Stimulated activated CD8-positive, alpha-beta memory T cell treated with anti-CD3 and anti-CD28 coated beads, Interleukin-4, amount 100 ng/mL, for 24 hours (primary cell): ENCODE data around the gene GRB10.
"Not testable (repeated sequence)": the region's sequence is repeated elsewhere in the genome, so short reads cannot be mapped to it uniquely, and the experiment has no call there.

ENCODE experiments used
- DNase-seq: peaks from one replicate; pipeline ENCODE4 v3.0.0-alpha.2; 2020; ENCODE audit warnings: low read depth

Gene GRB10

GRCh38 chr7:50580057-50580456, 202.6 kb downstream of the GRB10 start:
- no peak for DNase-seq

- DNase-seq = not testable (repeated sequence)
Observed at GRCh38 chr7:50578105-50578504, 204.6 kb downstream of the GRB10 start.

- no peak for DNase-seq
Observed at GRCh38 chr7:50577569-50577968, 205.1 kb downstream of the GRB10 start.

GRCh38 chr7:50576388-50576787, 206.3 kb downstream of the GRB10 start:
- DNase-seq = not testable (repeated sequence)

GRCh38 chr7:50567715-50568261, 214.9 kb downstream of the GRB10 start:
- no peak for DNase-seq

- no peak for DNase-seq
Observed at GRCh38 chr7:50565977-50566376, 216.7 kb downstream of the GRB10 start.

- DNase-seq = no peak
Observed at GRCh38 chr7:50565559-50565916, 217.2 kb downstream of the GRB10 start.

GRCh38 chr7:50564640-50565558, 217.8 kb downstream of the GRB10 start, which contains the start of gene DDC:
DDC (minus strand) TSS chr7:50565405; CDS start chr7:50544085, 21,320 bp downstream.
- no peak for DNase-seq

GRCh38 chr7:50564171-50564570, 218.5 kb downstream of the GRB10 start:
- no peak for DNase-seq

GRCh38 chr7:50562136-50562535, 220.6 kb downstream of the GRB10 start:
- no peak for DNase-seq

- no peak for DNase-seq
Observed at GRCh38 chr7:50560865-50561351, 221.8 kb downstream of the GRB10 start.

GRCh38 chr7:50559881-50560280, 222.8 kb downstream of the GRB10 start:
- no peak for DNase-seq

GRCh38 chr7:50558294-50559053, 224.2 kb downstream of the GRB10 start:
- DNase-seq = no peak

- no peak for DNase-seq
Observed at GRCh38 chr7:50557099-50557498, 225.6 kb downstream of the GRB10 start.

- DNase-seq = no peak
Observed at GRCh38 chr7:50556247-50556991, 226.3 kb downstream of the GRB10 start.

GRCh38 chr7:50555594-50556140, 227.0 kb downstream of the GRB10 start:
- DNase-seq = no peak

- no peak for DNase-seq
Observed at GRCh38 chr7:50554431-50555322, 228.0 kb downstream of the GRB10 start.

- no peak for DNase-seq
Observed at GRCh38 chr7:50553973-50554372, 228.7 kb downstream of the GRB10 start.

- DNase-seq = no peak
Observed at GRCh38 chr7:50552921-50553320, 229.8 kb downstream of the GRB10 start.

- no peak for DNase-seq
Observed at GRCh38 chr7:50552139-50552538, 230.6 kb downstream of the GRB10 start.
